ENCODE results near the gene RTP1. TPM values are rescaled to one million over a fixed set of nuclear protein-coding genes. Genes with fewer than 3 reads are reported as not detected.

RTP1 gene
- total RNA-seq, 4 donors from 2014 or later, result not detected

GRCh38 chr3:187215460-187215859, 18.2 kb downstream of the RTP1 start:
- intact Hi-C loops (cut with DNase I; ENCODE audit: low total_unique reads), result no loop called here
- no peak for DNase-seq (ENCODE audit: low spot score in 2 of 2)
- no peak overlapping the region for H3K4me3 ChIP-seq (ENCODE audit: low read depth, poor library complexity, severe bottlenecking)
- WGBS, 2 donors, result 97 to 98% methylated on average over 5 of the region's 5 CpGs
- TF ChIP-seq POLR2A (IDR thresholded peaks at IDR 0.05) (no peak), CTCF (IDR thresholded peaks at IDR 0.05) (no peak)

GRCh38 chr3:187222801-187223200, 25.5 kb downstream of the RTP1 start:
- intact Hi-C loops (cut with DNase I; ENCODE audit: low total_unique reads), result loop anchor here (10.0 kb wide), 1 partner anchor 472 kb away; no protein-coding TSS in a partner anchor
- no peak overlapping the region for H3K4me3 ChIP-seq (ENCODE audit: low read depth, poor library complexity, severe bottlenecking)
- 82 to 91% methylated on average over 4 of the region's 4 CpGs for WGBS, 2 donors
- no peak for TF ChIP-seq POLR2A (IDR thresholded peaks at IDR 0.05)
- no peak for TF ChIP-seq CTCF (IDR thresholded peaks at IDR 0.05)
- DNase-seq (ENCODE audit: low spot score in 2 of 2), result no peak

- DNase-seq (ENCODE audit: low spot score in 2 of 2), result no peak
- intact Hi-C loops (cut with DNase I; ENCODE audit: low total_unique reads), result loop anchor here (10.0 kb wide), 1 partner anchor 471 kb away; no protein-coding TSS in a partner anchor
- no peak for TF ChIP-seq POLR2A (IDR thresholded peaks at IDR 0.05)
- TF ChIP-seq CTCF (IDR thresholded peaks at IDR 0.05), result no peak
- no peak overlapping the region for H3K4me3 ChIP-seq (ENCODE audit: low read depth, poor library complexity, severe bottlenecking)
- 35 to 59% methylated on average over 3 of the region's 3 CpGs for WGBS, 2 donors
Observed at GRCh38 chr3:187223799-187224198, 26.5 kb downstream of the RTP1 start.

GRCh38 chr3:187227658-187228258, 30.5 kb downstream of the RTP1 start:
- no peak for DNase-seq (ENCODE audit: low spot score in 2 of 2)
- no peak overlapping the region for H3K4me3 ChIP-seq (ENCODE audit: low read depth, poor library complexity, severe bottlenecking)
- intact Hi-C loops (cut with DNase I; ENCODE audit: low total_unique reads), result loop anchor here (10.0 kb wide), 1 partner anchor 467 kb away; no protein-coding TSS in a partner anchor
- TF ChIP-seq POLR2A (IDR thresholded peaks at IDR 0.05) (no peak), CTCF (IDR thresholded peaks at IDR 0.05) (no peak)
- WGBS, 2 donors, result 93 to 96% methylated on average over 7 of the region's 7 CpGs

- TF ChIP-seq CTCF (IDR thresholded peaks at IDR 0.05), result no peak
- TF ChIP-seq POLR2A (IDR thresholded peaks at IDR 0.05), result no peak
- intact Hi-C loops (cut with DNase I; ENCODE audit: low total_unique reads), result loop anchor here (10.0 kb wide), 1 partner anchor 466 kb away; no protein-coding TSS in a partner anchor
- no peak for DNase-seq (ENCODE audit: low spot score in 2 of 2)
- 83 to 89% methylated on average over 2 of the region's 2 CpGs for WGBS, 2 donors
- H3K4me3 ChIP-seq (ENCODE audit: low read depth, poor library complexity, severe bottlenecking), result no peak overlapping the region
Observed at GRCh38 chr3:187228740-187229139, 31.5 kb downstream of the RTP1 start.

GRCh38 chr3:187230011-187230410, 32.7 kb downstream of the RTP1 start:
- TF ChIP-seq CTCF (IDR thresholded peaks at IDR 0.05), result no peak
- H3K4me3 ChIP-seq (ENCODE audit: low read depth, poor library complexity, severe bottlenecking), result no peak overlapping the region
- no peak for DNase-seq (ENCODE audit: low spot score in 2 of 2)
- intact Hi-C loops (cut with DNase I; ENCODE audit: low total_unique reads), result no loop called here
- 93 to 100% methylated on average over 1 of the region's 1 CpG for WGBS, 2 donors
